SK-N-MC (cell line): ENCODE results near the gene ZNF157.
"Not testable (repeated sequence)": the region's sequence is repeated elsewhere in the genome, so short reads cannot be mapped to it uniquely, and the experiment has no call there.

Experiments
- EZH2 ChIP-seq: fragments of 200-600 bp; sonication (generic); IDR thresholded peaks from one replicate; pipeline ENCODE4 v1.6.1; 2017; ENCODE audit warnings: antibody characterized with exemption
- FOXP2 ChIP-seq: optimal IDR thresholded peaks from 2 replicates; pipeline ENCODE3; 2011; ENCODE audit warnings: mild to moderate bottlenecking, moderate library complexity; ENCODE audit not compliant: insufficient read depth; ENCODE audit errors: extremely low read length, control extremely low read depth

DNA sequence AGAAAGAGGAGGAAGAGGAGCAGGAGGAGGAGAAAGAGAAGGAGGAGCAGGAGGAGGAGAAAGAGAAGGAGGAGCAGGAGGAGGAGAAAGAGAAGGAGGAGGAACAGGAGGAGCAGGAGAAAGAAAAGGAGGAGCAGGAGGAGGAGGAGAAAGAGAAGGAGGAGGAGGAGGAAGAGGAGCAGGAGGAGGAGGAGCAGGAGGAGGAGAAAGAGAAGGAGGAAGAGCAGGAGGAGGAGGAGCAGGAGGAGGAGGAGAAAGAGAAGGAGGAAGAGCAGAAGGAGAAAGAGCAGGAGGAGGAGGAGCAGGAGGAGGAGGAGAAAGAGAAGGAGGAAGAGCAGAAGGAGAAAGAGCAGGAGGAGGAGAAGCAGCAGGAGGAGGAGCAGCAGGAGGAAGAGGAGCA lies 10.5 kb downstream of the ZNF157 start:
- not testable (repeated sequence) for TF ChIP-seq EZH2, FOXP2
